Measurements from ENCODE around the gene TSPAN15. TPM values are rescaled to one million over a fixed set of nuclear protein-coding genes. Genes with fewer than 3 reads are reported as not detected.
"Not testable (repeated sequence)": the region's sequence is repeated elsewhere in the genome, so short reads cannot be mapped to it uniquely, and the experiment has no call there.

The TSPAN15 gene
- total RNA-seq, 2 experiments from 2014 or later = 9.0 to 9.1 TPM

DNA sequence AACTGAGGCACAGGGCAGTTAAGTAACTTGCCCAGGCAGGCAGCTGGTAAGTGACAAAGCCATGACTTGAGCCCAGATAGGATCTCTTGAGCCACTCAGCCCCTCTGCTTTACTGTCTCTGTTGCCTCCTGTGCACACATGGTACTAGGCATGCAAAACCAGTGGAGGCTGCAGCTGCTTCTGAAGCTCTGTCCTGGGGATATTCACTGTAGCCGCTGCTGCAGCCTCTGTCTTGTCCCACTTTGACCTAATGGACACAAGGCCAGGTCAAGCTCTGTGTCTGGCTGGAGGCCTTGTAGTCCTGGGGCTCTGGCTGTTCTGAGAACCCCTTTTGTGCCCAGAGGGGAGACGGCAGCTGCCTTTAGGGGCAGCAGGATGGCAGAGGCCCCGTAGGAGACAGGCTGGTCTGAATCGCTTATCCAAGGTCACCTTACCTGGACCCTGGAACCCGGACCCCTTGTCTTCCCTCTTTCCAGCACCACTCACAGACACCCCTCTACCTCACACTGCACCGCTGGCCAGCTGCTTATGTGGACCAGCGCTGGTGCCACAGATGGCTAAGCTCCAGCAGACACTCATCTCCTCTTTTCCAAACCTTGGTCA is 57.6 kb downstream of the TSPAN15 start:
- ChIA-PET CTCF (interaction anchor here (0.7 to 4.0 kb wide), 7 partner anchors 81 to 498 kb away, joined by 3 to 46 read pairs (median 3); no protein-coding TSS in a partner anchor), POLR2A (interaction anchor here (0.6 to 1.0 kb wide), 2 partner anchors 11 to 78 kb away, joined by 3 read pairs; no protein-coding TSS in a partner anchor)
- Mint-ChIP-seq H3K27me3 (peaks cover 26% of the 10 kb centered on the region), H3K36me3 (ENCODE audit: low read depth) (no peaks in the 10 kb centered on the region), H3K9me3 (no peaks in the 10 kb centered on the region), H3K27ac (no peak overlapping the region), H3K4me3 (no peak overlapping the region), H3K4me1 (peaks cover 14% of the 10 kb centered on the region)
- peak; percentile 13 for DNase-seq

DNA sequence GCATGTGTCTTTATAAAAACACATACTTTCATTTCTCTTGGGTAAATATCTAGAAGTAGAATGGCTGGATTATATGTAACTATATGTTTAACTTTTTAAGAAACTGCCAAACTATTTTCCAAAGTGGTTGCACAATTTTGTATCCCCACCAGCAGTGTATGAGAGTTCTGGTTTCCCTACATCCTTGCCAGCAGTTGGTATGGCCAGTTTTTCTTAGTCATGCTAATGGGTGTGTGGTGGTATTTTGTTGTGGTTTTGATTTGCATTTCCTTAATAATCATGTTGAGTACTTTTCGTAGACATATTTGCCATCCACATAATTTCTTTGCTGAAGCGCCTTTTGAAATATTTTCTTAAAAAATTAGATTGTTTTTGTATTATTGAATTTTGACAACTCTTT is 61.6 kb downstream of the TSPAN15 start:
- ChIA-PET POLR2A (no interaction called here), CTCF (interaction anchor here (1.3 to 8.7 kb wide), 2 partner anchors 9 to 125 kb away, joined by 4 to 182 read pairs; no protein-coding TSS in a partner anchor)
- Mint-ChIP-seq H3K4me3 (no peak overlapping the region), H3K9me3 (no peaks in the 10 kb centered on the region), H3K36me3 (ENCODE audit: low read depth) (no peaks in the 10 kb centered on the region), H3K4me1 (peaks cover 4% of the 10 kb centered on the region), H3K27me3 (peaks cover 36% of the 10 kb centered on the region), H3K27ac (no peak overlapping the region)
- DNase-seq = no peak

DNA sequence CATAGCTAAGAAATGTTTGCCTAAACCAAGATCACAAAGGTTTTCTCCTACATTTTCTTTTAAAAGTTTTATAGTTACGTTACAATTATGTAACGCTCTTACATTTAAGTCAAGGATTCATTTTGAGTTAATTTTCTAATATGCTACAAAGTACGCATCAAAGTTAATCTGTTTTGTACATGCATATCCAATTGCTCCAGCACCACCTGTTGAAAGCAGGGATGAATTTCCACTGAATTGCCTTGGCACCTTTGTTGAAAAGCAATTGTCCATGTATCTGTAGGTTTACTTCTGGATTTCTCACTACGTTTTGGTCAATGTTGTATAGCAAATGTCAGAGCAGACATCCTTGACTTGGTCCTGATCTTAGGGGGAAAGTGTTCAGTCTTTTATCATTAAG is 62.4 kb downstream of the TSPAN15 start:
- ChIA-PET POLR2A (no interaction called here), CTCF (interaction anchor here (1.3 to 8.7 kb wide), 2 partner anchors 10 to 125 kb away, joined by 4 to 182 read pairs; no protein-coding TSS in a partner anchor)
- Mint-ChIP-seq H3K4me1 (peaks cover 2% of the 10 kb centered on the region), H3K4me3 (no peak overlapping the region), H3K27ac (no peak overlapping the region), H3K9me3 (no peaks in the 10 kb centered on the region), H3K27me3 (peaks cover 35% of the 10 kb centered on the region), H3K36me3 (ENCODE audit: low read depth) (no peaks in the 10 kb centered on the region)
- DNase-seq = no peak

DNA sequence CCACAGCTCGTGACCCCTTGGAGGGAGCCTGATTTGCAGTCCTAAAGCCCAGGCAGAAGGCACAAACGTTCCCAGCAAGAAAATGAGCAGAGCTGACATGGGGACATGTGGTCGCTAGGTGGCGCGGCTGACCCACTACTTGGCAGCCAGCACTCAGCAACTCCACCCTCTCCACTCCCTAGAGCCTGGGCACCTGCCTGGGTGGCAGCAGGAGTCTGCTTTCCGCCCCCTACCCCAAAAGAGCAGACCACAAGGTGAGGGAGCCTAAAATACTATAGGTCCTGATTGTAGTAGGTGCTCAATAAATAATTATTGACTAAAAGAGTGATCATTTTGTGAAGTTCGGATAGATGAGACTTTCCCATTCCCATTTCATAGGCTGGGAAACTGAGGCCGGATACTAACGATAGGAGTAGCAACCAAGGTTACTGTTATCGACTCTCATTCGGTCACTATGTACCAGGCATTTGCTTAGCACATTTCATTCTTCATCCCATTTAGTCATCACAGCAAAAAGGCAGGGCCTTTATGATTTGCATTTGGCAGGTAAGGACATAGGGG is 64.5 kb downstream of the TSPAN15 start:
- POLR2A ChIA-PET = interaction anchor here (0.6 to 1.5 kb wide), 3 partner anchors 122 to 477 kb away, joined by 3 to 6 read pairs (median 5); no protein-coding TSS in a partner anchor
- peaks cover 31% of the 10 kb centered on the region for H3K27me3 Mint-ChIP-seq
- DNase-seq = peak; percentile 82
- H3K9me3 Mint-ChIP-seq = no peaks in the 10 kb centered on the region
- H3K4me3 Mint-ChIP-seq = no peak overlapping the region
- no peaks in the 10 kb centered on the region for H3K4me1 Mint-ChIP-seq
- no peaks in the 10 kb centered on the region for H3K36me3 Mint-ChIP-seq (ENCODE audit: low read depth)
- CTCF ChIA-PET = interaction anchor here (0.5 to 8.7 kb wide), 32 partner anchors 8 to 444 kb away, joined by 3 to 182 read pairs (median 4); no protein-coding TSS in a partner anchor
- H3K27ac Mint-ChIP-seq = no peak overlapping the region

DNA sequence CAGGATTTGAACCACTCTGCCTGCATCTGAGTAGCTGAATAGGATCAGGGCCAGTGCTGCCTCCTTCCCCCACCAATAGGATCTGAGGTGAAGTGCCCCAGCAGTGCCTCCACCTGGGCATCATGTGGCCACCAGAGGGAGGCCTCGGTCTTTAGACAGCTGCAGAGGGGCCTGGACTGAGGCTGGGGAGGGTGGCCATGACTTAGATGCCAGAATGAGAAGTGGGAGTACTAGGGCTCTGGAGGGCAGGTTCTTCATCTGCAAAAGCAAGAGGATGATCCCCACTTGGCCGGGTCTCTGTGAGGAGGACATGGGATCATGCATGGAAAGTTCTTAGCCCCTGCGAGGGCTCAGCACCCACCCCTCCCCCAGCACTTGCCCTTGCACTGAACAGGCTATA is 65.1 kb downstream of the TSPAN15 start:
- no peak overlapping the region for H3K4me3 Mint-ChIP-seq
- H3K4me1 Mint-ChIP-seq = no peaks in the 10 kb centered on the region
- DNase-seq = peak; percentile 34
- POLR2A ChIA-PET = interaction anchor here (1.5 kb wide), 1 partner anchor 125 kb away, joined by 6 read pairs; no protein-coding TSS in a partner anchor
- CTCF ChIA-PET = interaction anchor here (0.5 to 8.7 kb wide), 16 partner anchors 8 to 443 kb away, joined by 3 to 182 read pairs (median 4); no protein-coding TSS in a partner anchor
- H3K27ac Mint-ChIP-seq = no peak overlapping the region
- H3K9me3 Mint-ChIP-seq = no peaks in the 10 kb centered on the region
- peaks cover 26% of the 10 kb centered on the region for H3K27me3 Mint-ChIP-seq
- no peaks in the 10 kb centered on the region for H3K36me3 Mint-ChIP-seq (ENCODE audit: low read depth)

- no peaks in the 10 kb centered on the region for H3K4me1 Mint-ChIP-seq
- no peak overlapping the region for H3K4me3 Mint-ChIP-seq
- H3K27me3 Mint-ChIP-seq = peaks cover 22% of the 10 kb centered on the region
- H3K27ac Mint-ChIP-seq = no peak overlapping the region
- CTCF ChIA-PET = interaction anchor here (0.7 to 8.7 kb wide), 9 partner anchors 9 to 443 kb away, joined by 3 to 182 read pairs (median 4); no protein-coding TSS in a partner anchor
- H3K36me3 Mint-ChIP-seq (ENCODE audit: low read depth) = no peaks in the 10 kb centered on the region
- DNase-seq = no peak
- POLR2A ChIA-PET = no interaction called here
- no peaks in the 10 kb centered on the region for H3K9me3 Mint-ChIP-seq
Observed at GRCh38 chr10:69516796-69517195, 65.5 kb downstream of the TSPAN15 start.

DNA sequence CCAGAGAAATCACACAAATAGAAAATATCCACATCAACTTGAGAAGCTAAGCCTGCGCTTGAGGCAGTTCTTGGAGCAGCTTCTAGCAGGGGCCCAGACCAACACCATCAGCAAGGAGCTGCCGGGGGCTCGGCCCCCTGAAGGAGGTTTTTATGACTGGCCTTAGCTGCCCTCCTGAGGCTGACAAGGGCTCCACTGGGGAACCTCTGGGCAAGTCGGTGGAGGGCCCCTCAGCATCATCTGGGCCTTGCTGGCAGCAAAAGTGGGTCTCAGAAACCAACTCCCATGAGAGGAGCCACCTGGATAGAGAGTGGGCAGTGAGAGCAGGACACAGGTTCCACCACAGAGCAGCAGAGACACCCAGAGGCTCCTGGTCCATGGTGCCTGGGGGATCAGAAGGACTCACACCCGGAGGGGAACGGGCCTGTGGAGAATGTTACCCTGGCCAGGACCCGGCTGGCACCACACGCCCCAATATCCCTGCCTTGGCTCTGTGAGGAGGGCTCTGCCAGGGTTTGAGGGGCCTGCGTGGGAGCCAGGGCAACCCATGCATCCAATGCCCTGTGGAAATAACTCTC is 66.1 kb downstream of the TSPAN15 start:
- DNase-seq = no peak
- Mint-ChIP-seq H3K4me1 (no peaks in the 10 kb centered on the region), H3K27ac (no peak overlapping the region), H3K4me3 (no peak overlapping the region), H3K9me3 (no peaks in the 10 kb centered on the region), H3K36me3 (ENCODE audit: low read depth) (no peaks in the 10 kb centered on the region), H3K27me3 (peaks cover 22% of the 10 kb centered on the region)
- POLR2A ChIA-PET = no interaction called here
- CTCF ChIA-PET = interaction anchor here (8.7 kb wide), 1 partner anchor 121 kb away, joined by 182 read pairs; no protein-coding TSS in a partner anchor

DNA sequence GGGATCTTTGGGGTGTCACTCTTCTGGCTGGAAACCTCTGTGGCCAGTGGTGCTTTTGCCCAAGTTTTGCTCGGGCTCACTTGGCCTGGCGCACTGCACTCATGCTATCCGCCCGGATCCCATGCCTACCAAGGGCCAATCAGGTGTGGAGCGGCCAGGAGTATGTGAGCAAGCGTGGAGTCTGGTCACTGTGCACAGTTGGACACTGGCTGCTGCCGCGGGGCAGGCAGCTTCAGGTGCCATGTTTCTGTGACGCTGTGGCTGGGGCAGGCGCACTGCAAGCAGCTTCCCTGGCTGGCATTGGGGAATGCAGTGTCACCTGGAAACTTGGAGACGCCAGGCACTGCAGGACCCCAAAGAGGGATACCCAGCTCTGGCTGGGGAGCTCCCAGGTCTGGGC is 76.7 kb downstream of the TSPAN15 start:
- no peak overlapping the region for H3K27ac Mint-ChIP-seq
- no peak for DNase-seq
- H3K9me3 Mint-ChIP-seq = no peaks in the 10 kb centered on the region
- POLR2A ChIA-PET = interaction anchor here (0.6 kb wide), 1 partner anchor 403 kb away, joined by 3 read pairs; no protein-coding TSS in a partner anchor
- CTCF ChIA-PET = interaction anchor here (2.1 to 2.4 kb wide), 2 partner anchors 13 to 109 kb away, joined by 5 to 8 read pairs; no protein-coding TSS in a partner anchor
- no peaks in the 10 kb centered on the region for H3K4me1 Mint-ChIP-seq
- H3K4me3 Mint-ChIP-seq = no peak overlapping the region
- no peaks in the 10 kb centered on the region for H3K36me3 Mint-ChIP-seq (ENCODE audit: low read depth)
- H3K27me3 Mint-ChIP-seq = peaks cover 18% of the 10 kb centered on the region

DNA sequence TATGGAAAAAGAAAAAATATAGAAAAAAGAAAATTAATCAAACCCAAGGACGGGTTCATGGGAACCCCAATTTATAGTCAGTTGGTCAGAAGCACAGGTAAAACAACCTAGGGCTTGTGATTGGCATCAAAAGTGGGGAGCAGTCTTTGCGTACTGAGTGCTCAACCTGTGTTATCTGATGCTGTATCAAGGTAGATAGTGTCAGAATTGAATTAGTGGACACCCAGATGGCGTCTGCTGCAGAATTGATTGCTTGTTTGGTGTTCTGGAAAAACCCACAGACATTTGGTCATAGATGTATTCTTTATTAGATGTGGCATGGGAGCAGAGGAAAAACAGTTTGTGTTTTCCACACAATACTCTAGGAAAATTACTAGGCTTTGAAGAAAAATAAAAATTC is 82.4 kb downstream of the TSPAN15 start:
- Mint-ChIP-seq H3K27ac (no peak overlapping the region), H3K4me3 (no peak overlapping the region), H3K9me3 (peaks cover 5% of the 10 kb centered on the region), H3K36me3 (ENCODE audit: low read depth) (no peaks in the 10 kb centered on the region), H3K27me3 (peaks cover 14% of the 10 kb centered on the region), H3K4me1 (no peaks in the 10 kb centered on the region)
- ChIA-PET POLR2A (no interaction called here), CTCF (no interaction called here)
- DNase-seq = no peak

GRCh38 chr10:69536521-69536920 is 85.3 kb downstream of the TSPAN15 start:
- CTCF ChIA-PET; H3K27ac Mint-ChIP-seq; DNase-seq; POLR2A ChIA-PET; H3K36me3 Mint-ChIP-seq (ENCODE audit: low read depth); H3K4me1 Mint-ChIP-seq; H3K4me3 Mint-ChIP-seq: not testable (repeated sequence)
- Mint-ChIP-seq H3K27me3 (peaks cover 25% of the 10 kb centered on the region), H3K9me3 (peaks cover 14% of the 10 kb centered on the region)

GRCh38 chr10:69537449-69537848 is 86.2 kb downstream of the TSPAN15 start:
- Mint-ChIP-seq H3K4me1 (no peaks in the 10 kb centered on the region), H3K27ac (no peak overlapping the region), H3K9me3 (peaks cover 22% of the 10 kb centered on the region), H3K27me3 (peaks cover 17% of the 10 kb centered on the region), H3K4me3 (no peak overlapping the region), H3K36me3 (ENCODE audit: low read depth) (peaks cover 7% of the 10 kb centered on the region)
- CTCF ChIA-PET = no interaction called here
- POLR2A ChIA-PET = no interaction called here
- no peak for DNase-seq

DNA sequence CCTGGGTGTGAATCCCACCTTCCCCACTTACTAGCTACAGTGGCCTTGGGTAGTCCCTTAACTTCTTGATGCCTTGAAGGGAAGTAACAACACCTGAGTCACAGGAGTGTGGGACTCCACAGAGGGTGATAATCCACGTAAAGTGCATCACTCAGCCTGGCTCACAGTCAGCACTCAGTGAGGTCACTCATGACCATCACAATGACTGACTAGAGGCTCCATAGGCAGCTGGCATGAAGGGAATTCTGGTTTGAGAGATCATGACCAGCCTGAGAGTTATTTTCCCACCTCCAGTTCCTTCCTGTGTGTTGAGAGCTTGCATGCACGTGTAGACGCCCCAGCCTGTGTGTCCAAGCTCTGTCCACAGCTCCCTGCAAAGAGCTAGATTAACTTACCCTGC is 87.2 kb downstream of the TSPAN15 start:
- no peak for DNase-seq
- peaks cover 22% of the 10 kb centered on the region for H3K9me3 Mint-ChIP-seq
- ChIA-PET CTCF (no interaction called here), POLR2A (no interaction called here)
- peaks cover 12% of the 10 kb centered on the region for H3K27me3 Mint-ChIP-seq
- H3K4me3 Mint-ChIP-seq = no peak overlapping the region
- no peaks in the 10 kb centered on the region for H3K4me1 Mint-ChIP-seq
- H3K27ac Mint-ChIP-seq = no peak overlapping the region
- H3K36me3 Mint-ChIP-seq (ENCODE audit: low read depth) = peaks cover 7% of the 10 kb centered on the region

- Mint-ChIP-seq H3K27me3 (peaks cover 12% of the 10 kb centered on the region), H3K27ac (no peak overlapping the region), H3K4me3 (no peak overlapping the region), H3K9me3 (peaks cover 22% of the 10 kb centered on the region), H3K36me3 (ENCODE audit: low read depth) (peaks cover 7% of the 10 kb centered on the region), H3K4me1 (no peaks in the 10 kb centered on the region)
- ChIA-PET POLR2A (no interaction called here), CTCF (no interaction called here)
- DNase-seq = no peak
Observed at GRCh38 chr10:69541463-69541862, 90.2 kb downstream of the TSPAN15 start.
